ENCODE data around the gene SEPHS2.

DNA sequence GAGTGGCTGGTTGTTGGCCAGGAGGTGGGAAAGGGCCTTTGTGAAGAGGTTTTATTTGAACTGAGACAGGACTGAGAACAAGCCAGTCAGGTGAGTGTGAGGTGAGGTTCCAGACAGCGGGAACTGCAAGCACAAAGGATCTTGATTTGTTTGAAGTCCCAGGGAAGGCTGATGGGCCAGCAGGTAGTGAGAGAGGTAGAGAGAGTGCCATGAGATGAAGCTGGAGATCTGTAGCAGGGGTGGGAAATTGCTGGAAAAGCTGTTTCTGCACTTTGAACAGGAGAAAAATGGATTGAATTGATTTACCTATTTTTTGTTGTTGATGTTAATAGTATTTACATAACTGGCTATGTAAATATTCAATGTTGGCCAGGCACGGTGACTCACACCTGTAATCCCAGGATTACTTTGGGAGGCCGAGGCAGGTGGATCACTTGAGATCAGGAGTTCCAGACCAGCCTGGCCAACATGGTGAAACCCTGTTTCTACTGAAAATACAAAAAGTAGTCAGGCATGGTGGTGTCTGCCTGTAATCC is 8.1 kb downstream of the SEPHS2 start:
- TF ChIP-seq, protein P1, sequence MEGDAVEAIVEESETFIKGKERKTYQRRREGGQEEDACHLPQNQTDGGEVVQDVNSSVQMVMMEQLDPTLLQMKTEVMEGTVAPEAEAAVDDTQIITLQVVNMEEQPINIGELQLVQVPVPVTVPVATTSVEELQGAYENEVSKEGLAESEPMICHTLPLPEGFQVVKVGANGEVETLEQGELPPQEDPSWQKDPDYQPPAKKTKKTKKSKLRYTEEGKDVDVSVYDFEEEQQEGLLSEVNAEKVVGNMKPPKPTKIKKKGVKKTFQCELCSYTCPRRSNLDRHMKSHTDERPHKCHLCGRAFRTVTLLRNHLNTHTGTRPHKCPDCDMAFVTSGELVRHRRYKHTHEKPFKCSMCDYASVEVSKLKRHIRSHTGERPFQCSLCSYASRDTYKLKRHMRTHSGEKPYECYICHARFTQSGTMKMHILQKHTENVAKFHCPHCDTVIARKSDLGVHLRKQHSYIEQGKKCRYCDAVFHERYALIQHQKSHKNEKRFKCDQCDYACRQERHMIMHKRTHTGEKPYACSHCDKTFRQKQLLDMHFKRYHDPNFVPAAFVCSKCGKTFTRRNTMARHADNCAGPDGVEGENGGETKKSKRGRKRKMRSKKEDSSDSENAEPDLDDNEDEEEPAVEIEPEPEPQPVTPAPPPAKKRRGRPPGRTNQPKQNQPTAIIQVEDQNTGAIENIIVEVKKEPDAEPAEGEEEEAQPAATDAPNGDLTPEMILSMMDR (IDR thresholded peaks at IDR 0.05) = no peak
- no peak for TF ChIP-seq ZFX (IDR thresholded peaks at IDR 0.05; ENCODE audit: borderline replicate concordance)
